HG02678 (cell line): ENCODE data around the gene PSMB7.
"Not testable (repeated sequence)": the region's sequence is repeated elsewhere in the genome, so short reads cannot be mapped to it uniquely, and the experiment has no call there.

Experiments
- ATAC-seq: cut with Tn5 transposase; IDR thresholded peaks from one replicate; pipeline ENCODE4 v1.9.1; 2021; ENCODE audit warnings: mild to moderate bottlenecking, moderate library complexity; ENCODE audit not compliant: unreplicated experiment

PSMB7 gene

GRCh38 chr9:124444166-124444565 is 28.9 kb upstream of the PSMB7 start:
- ATAC-seq: no peak

- no peak for ATAC-seq
Measured at GRCh38 chr9:124443625-124444024, 28.4 kb upstream of the PSMB7 start.

- ATAC-seq: no peak
Measured at GRCh38 chr9:124442826-124443225, 27.6 kb upstream of the PSMB7 start.

DNA sequence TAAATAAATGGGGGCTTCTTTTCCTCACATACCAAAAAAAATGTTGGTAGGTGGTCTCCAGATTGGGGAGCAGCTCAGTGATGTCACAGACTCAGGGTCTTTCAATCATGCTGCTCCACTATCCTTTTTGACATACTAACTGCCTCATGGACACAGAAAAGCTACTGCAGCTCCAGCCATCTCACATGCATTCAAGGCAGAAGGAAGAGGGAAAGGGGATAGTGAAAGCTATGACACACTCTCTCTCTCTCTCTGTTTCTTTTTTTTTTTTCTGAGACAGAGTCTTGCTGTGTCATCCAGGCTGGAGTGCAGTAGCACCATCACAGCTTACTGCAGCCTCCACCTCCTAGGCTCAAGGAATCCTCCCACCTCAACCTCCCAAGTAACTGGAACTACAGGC is 27.1 kb upstream of the PSMB7 start:
- ATAC-seq: no peak

DNA sequence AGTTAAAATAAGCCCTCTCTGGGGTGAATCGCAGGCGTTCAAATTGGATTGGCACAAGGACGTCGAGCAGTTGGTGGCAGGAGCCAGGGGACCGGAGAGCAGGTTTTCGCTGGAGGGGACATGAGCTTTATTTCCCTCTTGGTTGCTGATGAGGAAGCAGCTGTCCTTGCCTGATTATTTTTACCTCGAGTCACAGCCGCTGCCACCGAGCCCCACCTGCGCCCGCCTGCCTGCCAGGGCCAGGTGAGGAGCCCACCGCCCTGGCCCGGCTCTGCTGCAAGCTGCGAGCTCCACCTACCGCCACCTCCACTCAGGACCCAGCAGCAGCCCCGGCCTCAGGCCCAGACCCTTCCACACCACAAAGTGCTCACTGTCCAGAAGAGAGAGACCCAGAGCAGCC is 26.0 kb upstream of the PSMB7 start:
- no peak for ATAC-seq

DNA sequence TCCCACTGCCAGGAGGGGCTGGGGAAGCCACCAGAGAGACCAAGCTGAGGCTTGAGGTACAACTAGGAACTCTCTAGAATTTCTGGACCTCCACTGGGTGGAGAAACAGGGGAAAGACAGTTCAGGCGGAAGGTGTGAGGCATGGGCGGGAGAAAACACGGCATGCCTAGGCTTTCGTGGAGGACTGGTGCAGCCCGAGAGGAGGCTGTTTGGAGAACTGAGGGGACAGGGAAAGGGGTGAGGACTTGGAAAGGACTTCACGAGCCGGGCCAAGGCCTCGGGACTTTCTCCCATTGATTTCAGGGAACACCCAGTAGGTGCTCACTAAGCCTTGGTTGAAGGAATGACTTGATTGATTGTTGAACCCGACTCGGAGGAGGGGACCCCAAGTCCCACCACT is 25.5 kb upstream of the PSMB7 start:
- no peak for ATAC-seq

DNA sequence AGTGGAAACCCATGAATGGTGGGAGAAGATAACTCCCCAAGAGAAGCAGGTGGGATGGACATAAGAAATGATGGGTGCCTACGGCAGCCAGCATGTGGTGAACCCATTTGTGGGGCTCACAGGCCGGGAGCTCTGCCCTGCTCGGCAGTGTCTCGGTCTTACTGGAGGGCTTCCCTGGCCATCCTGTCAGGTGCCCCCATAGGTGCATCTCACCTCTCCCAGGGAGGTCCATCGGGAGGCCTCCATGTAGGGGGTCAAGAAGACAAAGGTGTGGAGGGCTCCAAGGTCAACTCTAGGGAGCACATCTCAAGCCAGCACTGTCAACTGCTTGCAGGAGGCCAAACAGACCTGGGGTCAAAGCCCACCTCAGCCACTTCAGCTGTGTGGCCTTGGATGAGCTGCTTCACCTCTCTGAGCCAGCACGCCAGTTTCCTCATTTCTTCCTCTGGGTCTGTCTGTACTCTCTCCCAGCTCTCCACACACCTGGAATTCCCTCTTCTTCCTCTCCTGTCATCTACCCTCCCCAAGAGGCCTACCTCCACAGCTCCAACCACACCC is 24.5 kb upstream of the PSMB7 start:
- ATAC-seq: no peak

GRCh38 chr9:124439086-124439485 is 23.8 kb upstream of the PSMB7 start:
- ATAC-seq: no peak

GRCh38 chr9:124438091-124438490 is 22.8 kb upstream of the PSMB7 start:
- no peak for ATAC-seq

DNA sequence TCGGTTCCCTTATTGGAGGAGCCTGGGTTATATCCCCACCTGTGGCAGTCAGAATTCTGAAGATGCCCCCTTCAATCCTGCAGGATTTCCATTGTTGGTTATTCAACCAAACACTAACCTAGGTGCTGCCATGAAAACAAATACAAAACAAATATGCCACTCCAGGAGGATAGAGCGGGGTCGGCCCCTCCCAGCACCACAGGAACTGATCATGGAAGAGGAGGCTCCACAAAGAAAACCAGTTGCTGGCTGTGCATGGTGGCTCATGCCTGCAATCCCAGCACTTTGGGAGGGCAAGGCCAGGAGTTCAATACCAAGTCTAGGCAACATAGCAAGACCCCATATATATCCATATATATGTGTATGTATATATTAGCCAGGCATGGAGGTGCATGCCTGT is 21.8 kb upstream of the PSMB7 start:
- no peak for ATAC-seq

DNA sequence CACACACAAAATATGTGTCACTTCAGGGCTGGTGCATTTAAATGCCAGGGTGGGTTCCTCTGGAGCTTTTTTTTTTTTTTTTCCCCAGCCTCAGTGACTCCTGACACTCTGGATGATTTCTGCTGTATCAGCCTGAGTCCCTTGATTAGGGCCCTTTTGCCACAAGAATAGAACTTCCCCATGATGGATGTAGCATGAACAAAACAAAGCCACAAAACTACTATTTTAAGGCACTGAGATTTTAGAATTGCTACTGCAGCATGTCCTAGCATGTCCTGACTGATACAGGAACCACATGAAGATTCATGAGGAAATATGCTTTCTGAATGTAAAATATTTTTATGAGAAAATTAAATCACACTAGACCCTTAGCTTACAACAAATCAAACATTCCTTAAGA is 21.1 kb upstream of the PSMB7 start:
- no peak for ATAC-seq

GRCh38 chr9:124429530-124429867 is 14.3 kb upstream of the PSMB7 start:
- ATAC-seq: no peak

GRCh38 chr9:124428751-124429529 is 13.7 kb upstream of the PSMB7 start:
- no peak for ATAC-seq

GRCh38 chr9:124427281-124427680 is 12.0 kb upstream of the PSMB7 start:
- no peak for ATAC-seq

GRCh38 chr9:124426361-124426760 is 11.1 kb upstream of the PSMB7 start:
- ATAC-seq: no peak

DNA sequence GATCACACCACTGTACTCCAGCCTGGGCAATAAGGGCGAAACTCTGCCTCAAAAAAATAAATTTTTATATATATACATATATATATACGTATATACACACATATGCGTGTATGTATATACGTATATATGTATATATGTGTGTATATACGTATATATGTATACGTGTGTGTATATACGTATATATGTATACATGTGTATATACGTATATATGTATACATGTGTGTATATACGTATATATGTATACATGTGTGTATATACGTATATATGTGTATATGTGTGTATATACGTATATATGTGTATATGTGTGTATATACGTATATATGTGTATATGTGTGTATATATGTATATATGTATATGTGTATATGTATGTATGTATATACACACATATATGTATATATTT is 10.5 kb upstream of the PSMB7 start:
- not testable (repeated sequence) for ATAC-seq

- no peak for ATAC-seq
Measured at GRCh38 chr9:124423591-124423990, 8.3 kb upstream of the PSMB7 start.

DNA sequence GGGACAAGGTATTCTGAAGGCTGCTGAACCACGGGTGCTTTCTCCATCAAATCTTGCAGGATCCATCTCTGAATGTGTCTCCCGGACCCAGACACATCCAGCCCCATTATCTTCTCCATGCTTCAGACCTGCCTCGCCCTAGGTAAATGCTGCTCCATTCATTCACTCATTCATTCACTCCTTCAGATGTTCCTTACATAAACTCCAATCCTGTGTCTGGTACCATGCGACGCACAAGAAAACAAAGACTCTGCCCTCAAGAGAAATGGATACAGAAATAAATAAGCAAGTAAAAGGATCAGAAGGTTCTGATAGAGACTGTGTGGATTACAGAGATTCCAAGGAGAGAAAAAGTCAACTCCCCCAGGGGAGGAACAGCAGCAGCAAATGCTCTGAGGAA is 7.9 kb upstream of the PSMB7 start:
- ATAC-seq: no peak

- no peak for ATAC-seq
Measured at GRCh38 chr9:124420991-124421543, 5.8 kb upstream of the PSMB7 start.

DNA sequence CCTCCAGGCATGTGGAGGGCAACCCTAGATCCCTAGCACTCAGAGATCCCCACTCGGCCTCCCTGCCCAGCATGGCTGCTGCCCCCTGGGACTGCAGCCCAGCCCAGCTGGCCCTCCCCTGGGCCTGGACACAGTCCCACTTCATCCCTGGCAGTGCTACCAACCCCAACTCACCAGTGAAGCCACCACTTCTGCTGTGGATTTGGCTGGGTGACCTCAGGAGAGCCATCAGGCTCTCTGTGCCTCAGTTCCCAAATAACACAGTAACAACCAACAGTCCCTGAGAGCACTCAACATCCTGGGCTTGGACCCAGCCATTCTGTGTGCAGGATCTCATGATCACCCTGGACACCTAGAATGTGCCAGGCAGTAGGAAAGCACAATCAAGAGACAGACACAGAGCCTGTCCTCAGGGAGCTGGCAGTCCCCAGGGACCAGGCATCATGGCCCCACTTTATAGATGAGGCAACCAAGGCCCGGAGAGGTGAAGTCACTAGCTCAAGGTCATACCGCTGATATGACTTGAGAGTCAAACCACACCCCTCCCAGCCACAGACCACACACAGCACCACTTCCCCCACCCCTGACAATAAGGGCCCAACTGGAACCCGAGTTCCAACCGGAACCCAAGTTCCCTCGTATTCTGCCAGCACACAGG is 4.7 kb upstream of the PSMB7 start:
- ATAC-seq: no peak

GRCh38 chr9:124415852-124416484 is 726 bp upstream of the PSMB7 start:
- ATAC-seq: no peak

DNA sequence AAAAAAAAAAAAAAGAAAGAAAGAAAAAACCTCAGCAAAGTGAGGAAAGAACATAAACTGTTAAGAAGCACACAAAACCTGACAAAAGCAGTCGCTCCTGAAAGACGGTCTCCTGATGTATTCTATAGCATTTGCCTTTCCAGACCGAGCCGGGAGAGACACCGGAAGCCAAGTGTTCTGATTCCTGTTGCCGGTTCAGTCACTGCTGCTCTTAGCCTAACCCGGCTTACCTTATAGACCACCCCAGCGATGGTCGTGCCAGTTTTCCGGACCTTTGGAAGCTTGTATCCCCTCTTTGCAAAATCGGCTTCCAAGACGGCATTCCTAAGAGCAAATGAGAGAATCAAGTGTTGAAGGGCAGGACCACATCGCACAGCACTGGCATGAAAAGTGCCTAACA is 630 bp downstream of the PSMB7 start:
- ATAC-seq: no peak
